Measurements from ENCODE around the gene CNNM4. TPM values are rescaled to one million over a fixed set of nuclear protein-coding genes. Genes with fewer than 3 reads are reported as not detected.

Gene CNNM4
- total RNA-seq, 2 experiments from 2014 or later, result 7.1 to 11.3 TPM

- H3K4me3 Mint-ChIP-seq, result no peak overlapping the region
- H3K4me1 Mint-ChIP-seq, result peaks cover 11% of the 10 kb centered on the region
- no peak overlapping the region for H3K27ac Mint-ChIP-seq
- ATAC-seq (peak; percentile 91), DNase-seq (peak; percentile 89)
- H3K36me3 Mint-ChIP-seq (ENCODE audit: low read depth), result peaks cover 14% of the 10 kb centered on the region
- H3K9me3 Mint-ChIP-seq (ENCODE audit: low read depth), result no peaks in the 10 kb centered on the region
- intact Hi-C loops (cut with DNase I, micrococcal nuclease), result loop anchor here in 1 of 2 experiments (1.0 kb wide), 1 partner anchor 23 kb away; the partner anchor contains the start of gene CNNM3
- CTCF ChIA-PET, result interaction anchor here (0.5 to 0.7 kb wide), 2 partner anchors 18 to 23 kb away, joined by 3 read pairs; partner anchors contain the start of gene CNNM3
- no peaks in the 10 kb centered on the region for H3K27me3 Mint-ChIP-seq
- POLR2A ChIA-PET, result no interaction called here
Observed at GRCh38 chr2:96839293-96839874, 78.7 kb downstream of the CNNM4 start.

DNA sequence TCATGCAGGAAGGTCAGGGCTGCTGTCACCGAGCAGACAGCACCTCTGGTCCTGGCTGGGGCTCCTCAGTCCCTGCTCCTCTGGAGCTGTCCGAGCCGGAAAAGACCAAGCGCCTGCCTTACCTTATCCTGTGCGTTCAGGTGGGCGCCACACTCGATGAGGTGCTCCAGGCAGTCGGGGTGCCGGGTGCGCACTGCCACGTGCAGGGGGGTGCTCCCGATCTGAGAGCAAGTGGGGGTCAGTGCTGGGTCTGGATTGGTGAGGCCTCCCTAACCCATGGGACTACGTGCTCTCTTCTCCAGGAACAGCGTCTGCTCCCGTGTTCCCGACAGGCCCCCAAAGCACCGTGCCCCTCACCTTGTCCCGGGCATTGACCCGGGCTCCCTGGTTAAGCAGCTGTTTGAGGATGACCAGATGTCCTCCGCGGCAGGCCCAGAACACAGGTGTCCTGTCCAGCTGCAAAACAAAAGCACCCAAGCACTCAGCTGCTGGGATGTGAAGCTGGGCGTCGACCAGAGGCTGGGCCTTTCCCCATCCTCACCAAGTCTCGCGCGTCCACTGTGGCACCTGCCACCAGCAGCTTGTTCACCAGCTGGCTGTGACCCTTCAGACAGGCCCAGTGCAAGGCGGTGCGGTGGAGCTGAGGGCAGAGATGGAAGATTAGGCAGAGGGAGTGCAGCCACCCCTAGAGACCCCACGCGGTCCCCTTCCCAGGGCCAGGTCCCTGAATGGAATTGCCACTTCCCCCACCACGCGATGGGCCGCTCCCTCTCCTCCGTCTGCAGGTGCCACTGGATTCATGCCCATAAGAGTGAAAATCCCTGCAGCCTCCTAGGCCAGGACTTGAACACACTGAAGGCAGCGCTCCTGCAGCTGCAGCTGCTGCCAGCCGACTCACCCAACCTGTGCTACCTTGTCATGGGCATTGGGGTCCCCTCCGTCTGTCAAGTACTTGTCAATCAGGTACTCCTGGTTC is 79.5 kb downstream of the CNNM4 start:
- H3K36me3 Mint-ChIP-seq (ENCODE audit: low read depth), result peaks cover 15% of the 10 kb centered on the region
- H3K4me1 Mint-ChIP-seq, result peaks cover 11% of the 10 kb centered on the region
- no peaks in the 10 kb centered on the region for H3K9me3 Mint-ChIP-seq (ENCODE audit: low read depth)
- no peak for DNase-seq
- ChIA-PET CTCF (interaction anchor here (1.7 kb wide), 1 partner anchor 18 kb away, joined by 6 read pairs; the partner anchor contains the start of gene ANKRD39), POLR2A (no interaction called here)
- H3K27ac Mint-ChIP-seq, result no peak overlapping the region
- intact Hi-C loops (cut with DNase I, micrococcal nuclease), result loop anchor here in 1 of 2 experiments (1.0 kb wide), 1 partner anchor 24 kb away; the partner anchor contains the start of gene CNNM3
- H3K27me3 Mint-ChIP-seq, result no peaks in the 10 kb centered on the region
- no peak overlapping the region for H3K4me3 Mint-ChIP-seq
- ATAC-seq, result no peak

DNA sequence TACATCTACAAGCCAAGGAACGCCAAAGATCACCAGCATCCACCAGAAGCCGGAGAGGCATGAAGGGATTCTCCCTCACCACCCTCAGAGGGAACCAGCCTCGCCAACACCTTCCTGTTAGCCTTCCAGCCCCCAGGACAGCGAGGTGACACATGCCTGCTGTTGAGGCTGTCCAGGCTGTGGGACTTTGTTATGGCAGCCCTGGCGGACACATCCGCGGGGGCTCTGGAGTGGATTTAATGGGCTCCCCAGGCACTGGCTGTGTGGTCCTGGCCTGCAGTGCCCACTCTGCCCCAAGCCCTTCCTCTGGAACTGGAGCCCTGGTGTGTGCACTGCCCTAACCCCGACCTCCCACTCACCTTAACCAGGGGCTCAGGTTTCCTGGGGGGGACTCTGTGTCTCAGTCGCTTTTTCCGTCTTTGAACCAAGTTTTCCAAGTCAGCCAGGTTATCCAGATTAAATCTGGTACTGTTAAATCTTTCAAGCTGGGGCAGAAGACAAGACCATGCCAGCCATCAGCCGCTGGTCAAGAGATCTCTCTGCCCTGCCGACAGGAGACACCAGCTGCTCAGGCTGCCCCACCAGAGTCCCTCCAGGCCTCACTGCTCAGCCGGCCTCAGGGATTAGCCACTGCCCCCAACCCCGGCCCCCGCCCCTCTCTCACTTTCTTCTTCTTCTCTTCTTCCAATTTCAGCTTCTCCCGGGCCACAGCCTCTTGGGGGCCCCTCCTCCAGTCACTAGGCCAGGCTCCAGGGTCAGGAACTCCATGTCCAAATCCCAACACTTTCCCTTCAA is 81.2 kb downstream of the CNNM4 start:
- ATAC-seq, result no peak
- no peak for DNase-seq
- Mint-ChIP-seq H3K27ac (no peak overlapping the region), H3K9me3 (ENCODE audit: low read depth) (no peaks in the 10 kb centered on the region), H3K36me3 (ENCODE audit: low read depth) (peaks cover 17% of the 10 kb centered on the region), H3K4me3 (no peak overlapping the region), H3K4me1 (peaks cover 11% of the 10 kb centered on the region), H3K27me3 (no peaks in the 10 kb centered on the region)
- CTCF ChIA-PET, result interaction anchor here (0.6 to 1.2 kb wide), 4 partner anchors 10 to 158 kb away, joined by 3 to 6 read pairs (median 3); no protein-coding TSS in a partner anchor
- POLR2A ChIA-PET, result interaction anchor here (0.7 kb wide), 2 partner anchors 10 to 61 kb away, joined by 3 to 9 read pairs; no protein-coding TSS in a partner anchor
- intact Hi-C loops (cut with DNase I, micrococcal nuclease), result no loop called here

DNA sequence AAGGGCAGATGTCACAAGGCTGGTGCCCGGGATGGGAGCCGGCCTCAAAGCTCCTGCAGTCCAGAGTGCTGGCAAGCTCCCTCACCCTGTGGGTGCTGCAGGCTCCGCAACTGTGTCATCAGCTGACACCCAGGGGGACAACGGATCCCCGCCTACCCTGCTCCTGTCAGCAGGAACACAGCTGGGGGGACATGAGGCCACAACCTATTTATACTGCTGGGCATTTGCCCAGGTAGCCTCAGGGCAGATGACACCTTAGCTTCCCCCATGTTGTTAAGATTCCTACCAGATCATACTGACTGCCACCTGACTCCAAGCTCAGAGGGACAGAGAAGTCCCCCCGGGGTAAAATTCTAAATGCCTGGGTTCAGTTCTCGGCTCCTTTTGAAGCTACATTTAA is 81.9 kb downstream of the CNNM4 start:
- no peak for DNase-seq
- H3K4me1 Mint-ChIP-seq, result peaks cover 11% of the 10 kb centered on the region
- intact Hi-C loops (cut with DNase I, micrococcal nuclease), result no loop called here
- ChIA-PET POLR2A (interaction anchor here (1.3 kb wide), 1 partner anchor 14 kb away, joined by 4 read pairs; no protein-coding TSS in a partner anchor), CTCF (interaction anchor here (0.6 to 1.2 kb wide), 4 partner anchors 9 to 219 kb away, joined by 3 to 6 read pairs (median 3); no protein-coding TSS in a partner anchor)
- peaks cover 18% of the 10 kb centered on the region for H3K36me3 Mint-ChIP-seq (ENCODE audit: low read depth)
- no peak for ATAC-seq
- no peaks in the 10 kb centered on the region for H3K9me3 Mint-ChIP-seq (ENCODE audit: low read depth)
- H3K27me3 Mint-ChIP-seq, result no peaks in the 10 kb centered on the region
- H3K4me3 Mint-ChIP-seq, result no peak overlapping the region
- H3K27ac Mint-ChIP-seq, result no peak overlapping the region

- DNase-seq (no peak), ATAC-seq (no peak)
- intact Hi-C loops (cut with DNase I, micrococcal nuclease), result no loop called here
- H3K36me3 Mint-ChIP-seq (ENCODE audit: low read depth), result peaks cover 27% of the 10 kb centered on the region
- H3K27ac Mint-ChIP-seq, result no peak within 1 kb of the TSS
- H3K9me3 Mint-ChIP-seq (ENCODE audit: low read depth), result no peaks in the 10 kb centered on the region
- ChIA-PET CTCF (interaction anchor here (1.2 kb wide), 1 partner anchor 8 kb away, joined by 6 read pairs; no protein-coding TSS in a partner anchor), POLR2A (interaction anchor here (1.3 kb wide), 1 partner anchor 13 kb away, joined by 4 read pairs; no protein-coding TSS in a partner anchor)
- no peak within 1 kb of the TSS for H3K4me3 Mint-ChIP-seq
- H3K4me1 Mint-ChIP-seq, result peaks cover 11% of the 10 kb centered on the region
- no peaks in the 10 kb centered on the region for H3K27me3 Mint-ChIP-seq
Observed at GRCh38 chr2:96843538-96844268, 83.0 kb downstream of the CNNM4 start, which contains the start of gene ANKRD23. Gene ANKRD23 (minus strand): TSS chr2:96844021. CDS start chr2:96843992, 29 bp downstream.

DNA sequence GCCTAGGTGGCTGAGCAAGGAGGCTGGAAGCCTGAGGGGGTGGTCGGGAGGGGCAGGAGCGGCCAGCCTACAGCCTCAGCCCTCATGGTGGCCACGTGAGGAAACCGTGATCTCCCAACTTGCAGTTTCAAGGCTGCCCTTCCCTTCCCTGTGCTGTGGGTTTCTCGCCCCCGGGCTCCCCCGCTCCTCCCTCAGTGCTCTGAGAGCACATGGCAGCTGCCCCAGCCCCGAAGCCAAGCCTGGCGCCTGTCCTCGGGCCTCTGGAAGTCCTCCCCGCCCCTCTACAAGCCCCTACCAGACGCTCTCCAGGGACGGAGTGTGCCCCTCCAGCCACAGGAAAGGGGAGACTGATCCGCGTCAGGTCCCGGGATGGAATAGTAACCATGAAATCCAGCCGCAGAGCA is 83.7 kb downstream of the CNNM4 start:
- Mint-ChIP-seq H3K4me1 (peaks cover 7% of the 10 kb centered on the region), H3K9me3 (ENCODE audit: low read depth) (no peaks in the 10 kb centered on the region), H3K27me3 (no peaks in the 10 kb centered on the region), H3K27ac (no peak overlapping the region), H3K36me3 (ENCODE audit: low read depth) (peaks cover 27% of the 10 kb centered on the region), H3K4me3 (no peak overlapping the region)
- CTCF ChIA-PET, result no interaction called here
- no peak for ATAC-seq
- no peak for DNase-seq
- intact Hi-C loops (cut with DNase I, micrococcal nuclease), result no loop called here
- POLR2A ChIA-PET, result no interaction called here

DNA sequence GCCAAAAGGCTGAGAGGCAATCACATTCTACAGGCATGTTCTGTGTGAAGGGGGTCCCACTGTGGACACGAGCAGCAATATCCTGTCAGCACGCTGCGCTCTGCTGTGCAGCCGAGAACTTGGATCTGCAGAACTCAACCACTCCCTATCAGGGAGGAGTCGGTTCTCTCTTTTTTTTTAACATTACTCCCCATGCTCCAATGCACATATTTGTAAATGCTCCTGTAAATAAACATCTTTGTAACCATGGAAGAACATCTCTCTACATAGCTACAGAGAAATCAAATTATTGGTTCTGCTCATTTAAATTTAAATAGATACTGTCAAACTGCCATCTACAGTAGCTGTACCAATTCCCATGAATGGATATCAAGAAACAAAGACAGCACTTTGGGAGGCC is 86.1 kb downstream of the CNNM4 start:
- DNase-seq, result no peak
- ChIA-PET POLR2A (no interaction called here), CTCF (no interaction called here)
- H3K27ac Mint-ChIP-seq, result no peak overlapping the region
- peaks cover 28% of the 10 kb centered on the region for H3K36me3 Mint-ChIP-seq (ENCODE audit: low read depth)
- no peaks in the 10 kb centered on the region for H3K4me1 Mint-ChIP-seq
- H3K27me3 Mint-ChIP-seq, result no peaks in the 10 kb centered on the region
- H3K9me3 Mint-ChIP-seq (ENCODE audit: low read depth), result no peaks in the 10 kb centered on the region
- H3K4me3 Mint-ChIP-seq, result no peak overlapping the region
- intact Hi-C loops (cut with DNase I, micrococcal nuclease), result no loop called here
- no peak for ATAC-seq

- Mint-ChIP-seq H3K4me1 (no peaks in the 10 kb centered on the region), H3K9me3 (ENCODE audit: low read depth) (no peaks in the 10 kb centered on the region), H3K4me3 (no peak overlapping the region), H3K27me3 (no peaks in the 10 kb centered on the region), H3K27ac (no peak overlapping the region), H3K36me3 (ENCODE audit: low read depth) (peaks cover 30% of the 10 kb centered on the region)
- intact Hi-C loops (cut with DNase I, micrococcal nuclease), result no loop called here
- DNase-seq (no peak), ATAC-seq (no peak)
- ChIA-PET POLR2A (no interaction called here), CTCF (interaction anchor here (0.6 to 1.5 kb wide), 4 partner anchors 10 to 131 kb away, joined by 3 to 4 read pairs (median 4); no protein-coding TSS in a partner anchor)
Observed at GRCh38 chr2:96847586-96847985, 86.9 kb downstream of the CNNM4 start.

DNA sequence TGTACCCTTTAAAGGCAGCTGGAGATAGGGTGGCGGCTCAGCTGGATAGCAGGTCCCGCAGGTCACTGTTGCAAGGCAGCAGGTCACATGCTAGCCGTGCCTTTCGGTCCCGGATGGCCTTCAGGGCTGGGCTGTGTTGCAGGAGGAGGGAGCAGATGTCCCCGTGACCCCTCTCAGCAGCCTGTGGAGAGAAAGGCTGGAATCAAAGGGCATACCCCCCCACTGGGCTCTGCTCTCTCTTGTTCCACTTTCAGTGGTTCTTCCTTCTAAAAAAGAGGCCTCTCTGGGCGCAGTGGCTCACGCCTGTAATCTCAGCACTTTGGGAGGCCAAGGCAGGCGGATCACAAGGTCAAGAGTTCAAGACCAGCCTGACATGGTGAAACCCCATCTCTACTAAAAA is 87.6 kb downstream of the CNNM4 start:
- intact Hi-C loops (cut with DNase I, micrococcal nuclease), result no loop called here
- no peaks in the 10 kb centered on the region for H3K4me1 Mint-ChIP-seq
- H3K4me3 Mint-ChIP-seq, result no peak overlapping the region
- no peak overlapping the region for H3K27ac Mint-ChIP-seq
- DNase-seq (no peak), ATAC-seq (no peak)
- H3K27me3 Mint-ChIP-seq, result no peaks in the 10 kb centered on the region
- H3K9me3 Mint-ChIP-seq (ENCODE audit: low read depth), result no peaks in the 10 kb centered on the region
- CTCF ChIA-PET, result interaction anchor here (0.6 to 1.5 kb wide), 4 partner anchors 9 to 130 kb away, joined by 3 to 5 read pairs (median 4); partner anchors contain the start of gene ANKRD39
- H3K36me3 Mint-ChIP-seq (ENCODE audit: low read depth), result peaks cover 37% of the 10 kb centered on the region
- POLR2A ChIA-PET, result no interaction called here

DNA sequence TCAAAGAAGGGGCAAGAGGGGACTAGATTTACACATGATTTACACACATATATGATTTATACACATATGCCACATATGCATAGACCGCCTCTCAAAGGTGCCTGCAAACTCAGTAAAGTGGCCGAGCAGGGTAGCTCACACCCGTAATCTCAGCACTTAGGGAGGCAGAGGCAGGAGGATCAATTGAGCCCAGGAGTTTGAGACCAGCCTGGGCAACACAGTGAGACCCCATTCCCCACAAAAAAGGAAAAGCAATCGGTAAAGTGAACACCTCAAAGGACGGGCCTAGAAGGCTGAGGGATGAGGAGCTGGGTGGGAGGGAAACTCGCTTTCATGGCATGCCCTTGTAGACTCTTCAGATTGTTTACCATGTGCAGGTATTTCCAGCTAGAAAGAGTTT is 92.0 kb downstream of the CNNM4 start:
- intact Hi-C loops (cut with DNase I, micrococcal nuclease), result no loop called here
- ChIA-PET POLR2A (no interaction called here), CTCF (interaction anchor here (0.7 to 2.1 kb wide), 3 partner anchors 10 to 110 kb away, joined by 3 to 6 read pairs (median 3); no protein-coding TSS in a partner anchor)
- H3K4me3 Mint-ChIP-seq, result no peak overlapping the region
- H3K9me3 Mint-ChIP-seq (ENCODE audit: low read depth), result no peaks in the 10 kb centered on the region
- ATAC-seq (no peak), DNase-seq (no peak)
- H3K4me1 Mint-ChIP-seq, result peaks cover 15% of the 10 kb centered on the region
- peaks cover 37% of the 10 kb centered on the region for H3K36me3 Mint-ChIP-seq (ENCODE audit: low read depth)
- no peaks in the 10 kb centered on the region for H3K27me3 Mint-ChIP-seq
- no peak overlapping the region for H3K27ac Mint-ChIP-seq

All from activated CD4-positive, alpha-beta T cell treated with anti-CD3 and anti-CD28 coated beads for 36 hours (primary cell).